ENCODE data around the gene CEP162. TPM values are rescaled to one million over a fixed set of nuclear protein-coding genes. Genes with fewer than 3 reads are reported as not detected.

CEP162 gene
- total and polyA plus RNA-seq, 2 experiments from 2014 or later, result 9.2 to 15.4 TPM

- Mint-ChIP-seq H3K36me3 (ENCODE audit: low read depth) (no peaks in the 10 kb centered on the region), H3K4me3 (no peak overlapping the region), H3K9me3 (no peaks in the 10 kb centered on the region; the same call in 2 of the 3 replicates), H3K27ac (no peak overlapping the region), H3K4me1 (peaks cover 17% of the 10 kb centered on the region), H3K27me3 (ENCODE audit: insufficient read depth, low read depth, poor library complexity) (no peaks in the 10 kb centered on the region)
- ATAC-seq, result peak; percentile 32; the same call in 2 of the 3 replicates
- no peak overlapping the region for H3K27ac ChIP-seq (ENCODE audit: low read depth)
- no peaks in the 10 kb centered on the region for H3F3A ChIP-seq (replicated peaks; ENCODE audit: low read depth)
- H2AFZ ChIP-seq, result 0 out of 2 replicates have a peak overlapping the region, but pooled peaks have one; percentile 57
- H3K36me3 ChIP-seq (ENCODE audit: insufficient read depth), result no peaks in the 10 kb centered on the region
- H3K9me2 ChIP-seq (ENCODE audit: insufficient read depth), result peaks cover 4% of the 10 kb centered on the region; the same call in 1 of the 2 replicates
- H3K4me2 ChIP-seq, result peak overlapping the region; percentile 39
- H3K27me3 ChIP-seq (ENCODE audit: insufficient read depth), result no peaks in the 10 kb centered on the region
- H3K4me3 ChIP-seq, result no peak overlapping the region
- 0 out of 2 replicates have a peak, but pooled peaks cover 4% of the 10 kb centered on the region for H3K4me1 ChIP-seq (ENCODE audit: insufficient read depth)
- TF ChIP-seq ZNF114 (CRISPR knock-in tag; IDR thresholded peaks at IDR 0.05) (no peak), EZH2phosphoT487 (IDR thresholded peaks at IDR 0.05; ENCODE audit: unreplicated experiment) (no peak), EZH2 (IDR thresholded peaks at IDR 0.05; ENCODE audit: low read depth, unreplicated experiment) (no peak), ZNF331 (CRISPR knock-in tag; IDR thresholded peaks at IDR 0.05; ENCODE audit: low read depth) (no peak), NANOG (IDR thresholded peaks at IDR 0.05; ENCODE audit: borderline replicate concordance) (no peak)
- TF ChIP-seq, protein P1, sequence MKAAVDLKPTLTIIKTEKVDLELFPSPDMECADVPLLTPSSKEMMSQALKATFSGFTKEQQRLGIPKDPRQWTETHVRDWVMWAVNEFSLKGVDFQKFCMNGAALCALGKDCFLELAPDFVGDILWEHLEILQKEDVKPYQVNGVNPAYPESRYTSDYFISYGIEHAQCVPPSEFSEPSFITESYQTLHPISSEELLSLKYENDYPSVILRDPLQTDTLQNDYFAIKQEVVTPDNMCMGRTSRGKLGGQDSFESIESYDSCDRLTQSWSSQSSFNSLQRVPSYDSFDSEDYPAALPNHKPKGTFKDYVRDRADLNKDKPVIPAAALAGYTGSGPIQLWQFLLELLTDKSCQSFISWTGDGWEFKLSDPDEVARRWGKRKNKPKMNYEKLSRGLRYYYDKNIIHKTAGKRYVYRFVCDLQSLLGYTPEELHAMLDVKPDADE (IDR thresholded peaks at IDR 0.05), result no peak
- H3K79me2 ChIP-seq (replicated peaks; ENCODE audit: insufficient read depth), result no peaks in the 10 kb centered on the region
- DNase-seq (ENCODE audit: low spot score), result peak; percentile 53
- no peaks in the 10 kb centered on the region for H4K20me1 ChIP-seq (replicated peaks; ENCODE audit: insufficient read depth)
These were observed 36.1 kb upstream of the CEP162 start for GRCh38 chr6:84263557-84263956.

DNA sequence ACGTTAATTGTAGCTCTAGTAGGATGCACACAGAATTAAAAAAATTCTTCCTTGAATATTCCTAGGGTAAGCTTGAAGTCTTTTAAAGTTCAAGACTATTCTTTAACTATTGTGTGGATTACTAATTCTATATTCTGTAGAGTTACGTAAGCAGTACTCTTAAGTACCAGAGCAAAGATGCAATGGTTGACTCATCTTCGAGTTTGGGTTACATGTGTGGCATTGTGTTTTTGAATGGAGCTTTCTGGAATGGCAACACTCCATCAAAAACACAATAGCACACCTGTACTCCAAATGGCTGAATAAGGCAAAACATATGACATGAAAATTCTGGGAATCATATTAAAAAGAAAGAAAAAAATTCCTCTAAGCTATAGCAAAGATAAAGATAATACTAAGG is 33.5 kb upstream of the CEP162 start:
- H3K9me2 ChIP-seq (ENCODE audit: insufficient read depth), result peaks cover 4% of the 10 kb centered on the region; the same call in 1 of the 2 replicates
- Mint-ChIP-seq H3K9me3 (no peaks in the 10 kb centered on the region; the same call in 2 of the 3 replicates), H3K27ac (no peak overlapping the region), H3K4me1 (peaks cover 20% of the 10 kb centered on the region), H3K27me3 (ENCODE audit: insufficient read depth, low read depth, poor library complexity) (no peaks in the 10 kb centered on the region), H3K4me3 (no peak overlapping the region), H3K36me3 (ENCODE audit: low read depth) (no peaks in the 10 kb centered on the region)
- 0 out of 2 replicates have a peak, but pooled peaks cover 10% of the 10 kb centered on the region for H3K4me1 ChIP-seq (ENCODE audit: insufficient read depth)
- no peak overlapping the region for H3K4me2 ChIP-seq
- no peak overlapping the region for H2AFZ ChIP-seq
- H3K4me3 ChIP-seq, result no peak overlapping the region
- H4K20me1 ChIP-seq (replicated peaks; ENCODE audit: insufficient read depth), result no peaks in the 10 kb centered on the region
- H3K79me2 ChIP-seq (replicated peaks; ENCODE audit: insufficient read depth), result no peaks in the 10 kb centered on the region
- no peak overlapping the region for H3K27ac ChIP-seq (ENCODE audit: low read depth)
- no peak for DNase-seq (ENCODE audit: low spot score)
- no peaks in the 10 kb centered on the region for H3F3A ChIP-seq (replicated peaks; ENCODE audit: low read depth)
- no peaks in the 10 kb centered on the region for H3K36me3 ChIP-seq (ENCODE audit: insufficient read depth)
- no peaks in the 10 kb centered on the region for H3K27me3 ChIP-seq (ENCODE audit: insufficient read depth)
- no peak for ATAC-seq
- TF ChIP-seq POLR2AphosphoS5 (IDR thresholded peaks at IDR 0.05; ENCODE audit: low read depth) (no peak), CTCF (conservative IDR thresholded peaks at IDR 0.05; ENCODE audit: low read depth in 2 of 2) (no peak), ZNF331 (CRISPR knock-in tag; IDR thresholded peaks at IDR 0.05; ENCODE audit: low read depth) (no peak), STAT1 (IDR thresholded peaks at IDR 0.05; ENCODE audit: unreplicated experiment) (no peak), EZH2 (IDR thresholded peaks at IDR 0.05; ENCODE audit: low read depth, unreplicated experiment) (no peak), ZNF114 (CRISPR knock-in tag; IDR thresholded peaks at IDR 0.05) (no peak), JUNB (IDR thresholded peaks at IDR 0.05; ENCODE audit: unreplicated experiment) (no peak), NANOG (IDR thresholded peaks at IDR 0.05; ENCODE audit: borderline replicate concordance) (no peak)
- TF ChIP-seq, protein P2, sequence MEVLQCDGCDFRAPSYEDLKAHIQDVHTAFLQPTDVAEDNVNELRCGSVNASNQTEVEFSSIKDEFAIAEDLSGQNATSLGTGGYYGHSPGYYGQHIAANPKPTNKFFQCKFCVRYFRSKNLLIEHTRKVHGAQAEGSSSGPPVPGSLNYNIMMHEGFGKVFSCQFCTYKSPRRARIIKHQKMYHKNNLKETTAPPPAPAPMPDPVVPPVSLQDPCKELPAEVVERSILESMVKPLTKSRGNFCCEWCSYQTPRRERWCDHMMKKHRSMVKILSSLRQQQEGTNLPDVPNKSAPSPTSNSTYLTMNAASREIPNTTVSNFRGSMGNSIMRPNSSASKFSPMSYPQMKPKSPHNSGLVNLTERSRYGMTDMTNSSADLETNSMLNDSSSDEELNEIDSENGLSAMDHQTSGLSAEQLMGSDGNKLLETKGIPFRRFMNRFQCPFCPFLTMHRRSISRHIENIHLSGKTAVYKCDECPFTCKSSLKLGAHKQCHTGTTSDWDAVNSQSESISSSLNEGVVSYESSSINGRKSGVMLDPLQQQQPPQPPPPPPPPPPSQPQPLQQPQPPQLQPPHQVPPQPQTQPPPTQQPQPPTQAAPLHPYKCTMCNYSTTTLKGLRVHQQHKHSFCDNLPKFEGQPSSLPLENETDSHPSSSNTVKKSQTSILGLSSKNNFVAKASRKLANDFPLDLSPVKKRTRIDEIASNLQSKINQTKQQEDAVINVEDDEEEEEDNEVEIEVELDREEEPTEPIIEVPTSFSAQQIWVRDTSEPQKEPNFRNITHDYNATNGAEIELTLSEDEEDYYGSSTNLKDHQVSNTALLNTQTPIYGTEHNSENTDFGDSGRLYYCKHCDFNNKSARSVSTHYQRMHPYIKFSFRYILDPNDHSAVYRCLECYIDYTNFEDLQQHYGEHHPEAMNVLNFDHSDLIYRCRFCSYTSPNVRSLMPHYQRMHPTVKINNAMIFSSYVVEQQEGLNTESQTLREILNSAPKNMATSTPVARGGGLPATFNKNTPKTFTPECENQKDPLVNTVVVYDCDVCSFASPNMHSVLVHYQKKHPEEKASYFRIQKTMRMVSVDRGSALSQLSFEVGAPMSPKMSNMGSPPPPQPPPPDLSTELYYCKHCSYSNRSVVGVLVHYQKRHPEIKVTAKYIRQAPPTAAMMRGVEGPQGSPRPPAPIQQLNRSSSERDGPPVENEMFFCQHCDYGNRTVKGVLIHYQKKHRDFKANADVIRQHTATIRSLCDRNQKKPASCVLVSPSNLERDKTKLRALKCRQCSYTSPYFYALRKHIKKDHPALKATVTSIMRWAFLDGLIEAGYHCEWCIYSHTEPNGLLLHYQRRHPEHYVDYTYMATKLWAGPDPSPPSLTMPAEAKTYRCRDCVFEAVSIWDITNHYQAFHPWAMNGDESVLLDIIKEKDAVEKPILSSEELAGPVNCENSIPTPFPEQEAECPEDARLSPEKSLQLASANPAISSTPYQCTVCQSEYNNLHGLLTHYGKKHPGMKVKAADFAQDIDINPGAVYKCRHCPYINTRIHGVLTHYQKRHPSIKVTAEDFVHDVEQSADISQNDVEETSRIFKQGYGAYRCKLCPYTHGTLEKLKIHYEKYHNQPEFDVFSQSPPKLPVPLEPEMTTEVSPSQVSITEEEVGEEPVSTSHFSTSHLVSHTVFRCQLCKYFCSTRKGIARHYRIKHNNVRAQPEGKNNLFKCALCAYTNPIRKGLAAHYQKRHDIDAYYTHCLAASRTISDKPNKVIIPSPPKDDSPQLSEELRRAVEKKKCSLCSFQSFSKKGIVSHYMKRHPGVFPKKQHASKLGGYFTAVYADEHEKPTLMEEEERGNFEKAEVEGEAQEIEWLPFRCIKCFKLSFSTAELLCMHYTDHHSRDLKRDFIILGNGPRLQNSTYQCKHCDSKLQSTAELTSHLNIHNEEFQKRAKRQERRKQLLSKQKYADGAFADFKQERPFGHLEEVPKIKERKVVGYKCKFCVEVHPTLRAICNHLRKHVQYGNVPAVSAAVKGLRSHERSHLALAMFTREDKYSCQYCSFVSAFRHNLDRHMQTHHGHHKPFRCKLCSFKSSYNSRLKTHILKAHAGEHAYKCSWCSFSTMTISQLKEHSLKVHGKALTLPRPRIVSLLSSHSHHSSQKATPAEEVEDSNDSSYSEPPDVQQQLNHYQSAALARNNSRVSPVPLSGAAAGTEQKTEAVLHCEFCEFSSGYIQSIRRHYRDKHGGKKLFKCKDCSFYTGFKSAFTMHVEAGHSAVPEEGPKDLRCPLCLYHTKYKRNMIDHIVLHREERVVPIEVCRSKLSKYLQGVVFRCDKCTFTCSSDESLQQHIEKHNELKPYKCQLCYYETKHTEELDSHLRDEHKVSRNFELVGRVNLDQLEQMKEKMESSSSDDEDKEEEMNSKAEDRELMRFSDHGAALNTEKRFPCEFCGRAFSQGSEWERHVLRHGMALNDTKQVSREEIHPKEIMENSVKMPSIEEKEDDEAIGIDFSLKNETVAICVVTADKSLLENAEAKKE (CRISPR knock-in tag; IDR thresholded peaks at IDR 0.05), result no peak
